HCT116 (cell line): ENCODE results near the gene C16orf78. TPM values are rescaled to one million over a fixed set of nuclear protein-coding genes. Genes with fewer than 3 reads are reported as not detected.
A peak's percentile ranks its signal among the peaks of the same experiment; 100 is the strongest.

Source experiments
- ATAC-seq: fragments of 200-7000 bp; cut with Tn5 transposase; 2 replicates; pipeline ENCODE4 v1.9.1; 2020; ENCODE audit warnings: mild to moderate bottlenecking, moderate library complexity
- BruUV-seq: library from RNA; stranded (reverse); fragments of 400-500 nt; replicated peaks from 2 replicates; lab custom pipeline; 2021; lab: Mats Ljungman, UMichigan
- CTCF ChIA-PET: fragments of 300-600 bp; sonication (Branson Sonifier 250); formaldehyde crosslinking; loops from one replicate; lab custom pipeline; 2021; ENCODE audit warnings: antibody characterized with exemption; lab: Charles Lee
- POLR2A ChIA-PET: fragments of 300-600, 350-600 bp; sonication (Branson Sonifier 250); formaldehyde crosslinking; loops from one replicate; lab custom pipeline; 2021; ENCODE audit warnings: antibody characterized with exemption; lab: Charles Lee
- RAD21 ChIA-PET, 2 experiments: fragments of 300-600 bp; sonication (Branson Sonifier 250); formaldehyde crosslinking; loops; one replicate each; lab custom pipeline; 2023; ENCODE audit warnings: low total read pairs in 2 of 2; ENCODE audit not compliant: uncharacterized antibody in 2 of 2, unreplicated experiment in 2 of 2, low non-redundant PET in 1 of 2; lab: Charles Lee
- DNase-seq: peaks from one replicate; pipeline ENCODE4 v3.0.0-alpha.2; 2010; ENCODE audit warnings: low read depth, low spot score
- H2AFZ ChIP-seq: fragments of 200-600 bp; shearing (Covaris generic), sonication (generic); 2 replicates; pipeline ENCODE4 v1.6.1; 2017; ENCODE audit warnings: low read depth, mixed run types, mixed read lengths, antibody characterized with exemption, low read length; ENCODE audit not compliant: poor library complexity, severe bottlenecking
- H3K27ac ChIP-seq: 2 replicates; pipeline ENCODE4 v1.5.1; 2012; ENCODE audit warnings: low read depth, low read length
- H3K27me3 ChIP-seq: fragments of 200-600 bp; sonication (generic); 2 replicates; pipeline ENCODE4 v1.6.1; 2016; ENCODE audit warnings: mixed run types, low read length, mixed read lengths; ENCODE audit not compliant: insufficient read depth
- H3K36me3 ChIP-seq, 2 experiments: fragments of 200-500 bp in 1 of 2; fragments of 200-600 bp in 1 of 2; sonication (Bioruptor generic) in 1 of 2; sonication (generic) in 1 of 2; 2 replicates each; pipeline versions ENCODE4 v1.5.1 to v1.6.1; 2014 to 2016; ENCODE audit warnings: low read length in 2 of 2, inconsistent platforms in 1 of 2, mixed read lengths in 1 of 2, mixed run types in 1 of 2; ENCODE audit not compliant: insufficient read depth in 2 of 2, control insufficient read depth in 1 of 2
- H3K4me1 ChIP-seq, 2 experiments: fragments of 200-600 bp in 1 of 2; sonication (generic) in 1 of 2; 2 replicates each; pipeline versions ENCODE4 v1.5.1 to v1.6.1; 2012 to 2017; ENCODE audit warnings: low read length in 2 of 2, inconsistent platforms in 1 of 2, mild to moderate bottlenecking in 1 of 2, mixed read lengths in 1 of 2, mixed run types in 1 of 2, moderate library complexity in 1 of 2; ENCODE audit not compliant: insufficient read depth in 2 of 2, control insufficient read depth in 1 of 2
- H3K4me2 ChIP-seq: fragments of 200-600 bp; sonication (generic); 2 replicates; pipeline ENCODE4 v1.6.1; 2017; ENCODE audit warnings: mixed run types, low read length, mixed read lengths
- H3K4me3 ChIP-seq, 2 experiments: fragments of 200-600 bp in 1 of 2; sonication (generic) in 1 of 2; replicated peaks in 1 of 2; 2 replicates each; pipeline ENCODE4 v1.5.1; 2011 to 2016; ENCODE audit warnings: low read length in 2 of 2, control low read depth in 1 of 2, low read depth in 1 of 2, mild to moderate bottlenecking in 1 of 2, mixed read lengths in 1 of 2, mixed run types in 1 of 2
- H3K79me2 ChIP-seq: fragments of 200-600 bp; sonication (generic); 2 replicates; pipeline ENCODE4 v1.6.1; 2017; ENCODE audit warnings: mild to moderate bottlenecking, mixed run types, low read length, moderate library complexity, mixed read lengths; ENCODE audit not compliant: insufficient read depth
- H3K9ac ChIP-seq: fragments of 200-600 bp; sonication (generic); 2 replicates; pipeline ENCODE4 v1.6.1; 2016; ENCODE audit warnings: low read length, mixed read lengths
- H3K9me2 ChIP-seq: fragments of 200-600 bp; sonication (generic), shearing (Covaris generic); 2 replicates; pipeline ENCODE4 v1.6.1; 2017; ENCODE audit warnings: mixed run types, mild to moderate bottlenecking, moderate library complexity; ENCODE audit not compliant: insufficient read depth
- H3K9me3 ChIP-seq, 2 experiments: fragments of 200-500 bp in 1 of 2; fragments of 200-600 bp in 1 of 2; sonication (Bioruptor generic) in 1 of 2; sonication (generic) in 1 of 2; 2 replicates each; pipeline ENCODE4 v1.6.1; 2014 to 2017; ENCODE audit warnings: low read length in 2 of 2, mixed read lengths in 2 of 2, inconsistent platforms in 1 of 2, low read depth in 1 of 2, mild to moderate bottlenecking in 1 of 2, mixed run types in 1 of 2, moderate library complexity in 1 of 2; ENCODE audit not compliant: control insufficient read depth in 1 of 2, insufficient read depth in 1 of 2
- H4K20me1 ChIP-seq: fragments of 200-600 bp; sonication (generic), shearing (Covaris generic); 2 replicates; pipeline ENCODE4 v1.6.1; 2017; ENCODE audit warnings: mixed run types, mild to moderate bottlenecking, moderate library complexity; ENCODE audit not compliant: insufficient read depth
- ATF3 ChIP-seq: IDR thresholded peaks from 2 replicates; pipeline ENCODE4 v1.6.1; 2012
- CBX3 ChIP-seq: IDR thresholded peaks from 2 replicates; pipeline ENCODE4 v1.6.1; 2012; ENCODE audit warnings: low read depth
- CTCF ChIP-seq, 3 experiments: fragments of 200-600 bp in 1 of 3; sonication (generic) in 1 of 3; IDR thresholded peaks in 2 of 3; conservative IDR thresholded peaks in 1 of 3; 2 replicates each; pipeline ENCODE4 v1.5.1; 2012 to 2017; ENCODE audit warnings: low read depth in 2 of 3, low read length in 2 of 3, antibody characterized with exemption in 1 of 3, borderline replicate concordance in 1 of 3, control low read depth in 1 of 3, mild to moderate bottlenecking in 1 of 3, mixed read lengths in 1 of 3, mixed run types in 1 of 3, moderate library complexity in 1 of 3; ENCODE audit not compliant: insufficient read depth in 1 of 3
- ELF1 ChIP-seq: IDR thresholded peaks from 2 replicates; pipeline ENCODE4 v1.6.1; 2012; ENCODE audit warnings: low read depth, borderline replicate concordance
- EZH2 ChIP-seq: fragments of 200-600 bp; sonication (generic); IDR thresholded peaks from 2 replicates; pipeline ENCODE4 v1.6.1; 2017; ENCODE audit warnings: antibody characterized with exemption, mixed run types
- JUND ChIP-seq: IDR thresholded peaks from 2 replicates; pipeline ENCODE4 v1.6.1; 2012
- MAX ChIP-seq: IDR thresholded peaks from 2 replicates; pipeline ENCODE4 v1.6.1; 2012
- RAD21 ChIP-seq: IDR thresholded peaks from 2 replicates; pipeline ENCODE4 v1.6.1; 2012; ENCODE audit warnings: low read depth, mild to moderate bottlenecking
- SP1 ChIP-seq: IDR thresholded peaks from 2 replicates; pipeline ENCODE4 v1.6.1; 2012; ENCODE audit warnings: low read depth
- TCF7L2 ChIP-seq: IDR thresholded peaks from 2 replicates; pipeline ENCODE4 v1.7.0; 2011; ENCODE audit warnings: borderline replicate concordance, inconsistent platforms; ENCODE audit not compliant: insufficient read depth, insufficient read length; ENCODE audit errors: extremely low read depth
- YY1 ChIP-seq: IDR thresholded peaks from 2 replicates; pipeline ENCODE4 v1.6.1; 2011; ENCODE audit warnings: low read length, low read depth, moderate library complexity, mild to moderate bottlenecking; ENCODE audit not compliant: insufficient replicate concordance; ENCODE audit errors: extremely low read depth
- ZFX ChIP-seq: fragments of 450-650 bp; IDR thresholded peaks from 2 replicates; pipeline ENCODE4 v1.6.1; 2017
- intact Hi-C: fragments of 100-400 bp; cut with micrococcal nuclease; formaldehyde crosslinking; loops from 2 replicates; pipeline ENCODE4 v1.10.0; 2022
- total RNA-seq: library from RNA; stranded (reverse); gene quantifications from one replicate; pipeline ENCODE4 v1.2.1, GENCODE V29; 2021; ENCODE audit not compliant: unreplicated experiment

The C16orf78 gene
- total RNA-seq, 1 experiment from 2014 or later: not detected

GRCh38 chr16:49349446-49350168 lies 24.0 kb upstream of the C16orf78 start:
- no peak overlapping the region for H3K9ac ChIP-seq
- H3K4me3 ChIP-seq: no peak overlapping the region
- no peaks in the 10 kb centered on the region for H3K4me1 ChIP-seq
- H3K36me3 ChIP-seq: no peaks in the 10 kb centered on the region
- no peak overlapping the region for H3K27ac ChIP-seq
- no peak for DNase-seq
- intact Hi-C loops: loop anchor here (1.0 to 2.0 kb wide), 3 partner anchors 349 to 662 kb away; no protein-coding TSS in a partner anchor
- no peaks in the 10 kb centered on the region for H4K20me1 ChIP-seq
- CTCF ChIA-PET: interaction anchor here (0.8 to 2.5 kb wide), 5 partner anchors 17 to 719 kb away, joined by 3 to 11 read pairs (median 4); no protein-coding TSS in a partner anchor
- no TSS peak for BruUV-seq
- H3K4me2 ChIP-seq: no peak overlapping the region
- peaks cover under 1% of the 10 kb centered on the region; the same call in 1 of the 2 replicates for H3K27me3 ChIP-seq
- RAD21 ChIA-PET: no interaction called here
- H3K79me2 ChIP-seq: no peaks in the 10 kb centered on the region
- POLR2A ChIA-PET: no interaction called here
- ATAC-seq: no peak
- H3K9me3 ChIP-seq: no peaks in the 10 kb centered on the region
- H2AFZ ChIP-seq: no peak overlapping the region
- no peak for TF ChIP-seq RAD21
- no peak for TF ChIP-seq TCF7L2
- no peak for TF ChIP-seq SP1
- no peak for TF ChIP-seq ELF1
- no peak for TF ChIP-seq MAX
- TF ChIP-seq EZH2: no peak
- no peak for TF ChIP-seq JUND
- no peaks in the 10 kb centered on the region for H3K9me2 ChIP-seq

- Histone ChIP-seq H3K36me3 (no peaks in the 10 kb centered on the region), H3K9ac (no peak overlapping the region), H3K4me3 (no peak overlapping the region), H3K4me1 (no peaks in the 10 kb centered on the region), H3K9me3 (no peaks in the 10 kb centered on the region), H3K79me2 (no peaks in the 10 kb centered on the region), H3K4me2 (no peak overlapping the region), H3K9me2 (no peaks in the 10 kb centered on the region), H4K20me1 (no peaks in the 10 kb centered on the region), H2AFZ (no peak overlapping the region), H3K27ac (no peak overlapping the region), H3K27me3 (peaks cover 9% of the 10 kb centered on the region; the same call in 1 of the 2 replicates)
- intact Hi-C loops: loop anchor here (1.0 to 2.0 kb wide), 3 partner anchors 350 to 663 kb away; no protein-coding TSS in a partner anchor
- BruUV-seq: no TSS peak
- RAD21 ChIA-PET: no interaction called here
- CTCF ChIA-PET: interaction anchor here (1.0 to 2.5 kb wide), 3 partner anchors 18 to 664 kb away, joined by 3 to 11 read pairs (median 4); no protein-coding TSS in a partner anchor
- DNase-seq (peak; percentile 27), ATAC-seq (peak; percentile 85)
- POLR2A ChIA-PET: no interaction called here
- no peak for TF ChIP-seq MAX
- TF ChIP-seq RAD21: peak; percentile 81
- TF ChIP-seq YY1: no peak
- TF ChIP-seq CBX3: no peak
- TF ChIP-seq TCF7L2: no peak
- TF ChIP-seq ZFX: no peak
- TF ChIP-seq ELF1: no peak
- no peak for TF ChIP-seq ATF3
- TF ChIP-seq JUND: no peak
- peak; percentile 62 to 89 (median 81); a peak in 5 of 6 replicates for TF ChIP-seq CTCF (IDR thresholded peaks at IDR 0.05 in 2 of 3, conservative IDR thresholded peaks at IDR 0.05 in 1 of 3; ENCODE audit: borderline replicate concordance in 1 of 3, insufficient read depth in 1 of 3, low read depth in 2 of 3, low read length in 2 of 3)
Measured at GRCh38 chr16:49350265-49351095, 23.1 kb upstream of the C16orf78 start.
